Panc1 (cell line): ENCODE results near the gene UQCRC2. TPM values are rescaled to one million over a fixed set of nuclear protein-coding genes. Genes with fewer than 3 reads are reported as not detected.

Experiments
- ATAC-seq: fragments of 200-7000 bp; cut with Tn5 transposase; 2 replicates; pipeline ENCODE4 v1.9.1; 2020; ENCODE audit warnings: mild to moderate bottlenecking, moderate library complexity
- BruUV-seq: library from RNA; stranded (reverse); fragments of 400-500 nt; replicated peaks from 2 replicates; lab custom pipeline; 2021; lab: Mats Ljungman, UMichigan
- CTCF ChIA-PET: fragments of 300-600 bp; sonication (Branson Sonifier 250); formaldehyde crosslinking; loops from one replicate; lab custom pipeline; 2022; ENCODE audit warnings: antibody characterized with exemption; lab: Charles Lee
- POLR2A ChIA-PET: fragments of 300-600 bp; sonication (Branson Sonifier 250); formaldehyde crosslinking; loops from one replicate; lab custom pipeline; 2022; ENCODE audit warnings: antibody characterized with exemption; lab: Charles Lee
- DNase-seq: peaks from one replicate; pipeline ENCODE4 v3.0.0-alpha.2; 2010; ENCODE audit warnings: low read depth, low spot score
- H3K27ac ChIP-seq: 2 replicates; pipeline ENCODE4 v1.5.1; 2011; ENCODE audit warnings: mild to moderate bottlenecking, low read length, inconsistent platforms
- H3K27me3 ChIP-seq: fragments of 200-500 bp; sonication (Bioruptor generic); 2 replicates; pipeline ENCODE4 v1.6.0; 2014; ENCODE audit warnings: low read length, inconsistent platforms; ENCODE audit not compliant: control insufficient read depth, insufficient read depth
- H3K36me3 ChIP-seq: fragments of 200-500 bp; sonication (Bioruptor generic); 2 replicates; pipeline ENCODE4 v1.5.1; 2014; ENCODE audit warnings: inconsistent platforms, mild to moderate bottlenecking, low read length, moderate library complexity; ENCODE audit not compliant: control insufficient read depth, insufficient read depth
- H3K4me1 ChIP-seq: 2 replicates; pipeline ENCODE4 v1.5.1; 2011; ENCODE audit warnings: inconsistent platforms, mild to moderate bottlenecking, low read length, moderate library complexity; ENCODE audit not compliant: control insufficient read depth, insufficient read depth
- H3K4me3 ChIP-seq, 2 experiments: 2 replicates each; pipeline ENCODE4 v1.5.1; 2011 to 2012; ENCODE audit warnings: low read depth in 2 of 2, low read length in 2 of 2, mild to moderate bottlenecking in 2 of 2, inconsistent platforms in 1 of 2, moderate library complexity in 1 of 2
- H3K9me3 ChIP-seq: fragments of 200-500 bp; sonication (Bioruptor generic); 2 replicates; pipeline ENCODE4 v1.5.1; 2014; ENCODE audit warnings: low read depth, mild to moderate bottlenecking, inconsistent platforms, low read length, moderate library complexity; ENCODE audit not compliant: control insufficient read depth, insufficient read depth
- CTCF ChIP-seq: fragments of 450-650 bp; IDR thresholded peaks from 2 replicates; pipeline ENCODE4 v1.5.1; 2017; ENCODE audit warnings: mild to moderate bottlenecking
- POLR2AphosphoS5 ChIP-seq: IDR thresholded peaks from 2 replicates; pipeline ENCODE4 v1.6.1; 2012; ENCODE audit warnings: mild to moderate bottlenecking, low read depth, low read length, moderate library complexity
- REST ChIP-seq, 2 experiments: IDR thresholded peaks; 2 replicates each; pipeline ENCODE4 v1.6.1; 2011 to 2012; ENCODE audit warnings: low read depth in 2 of 2, control low read depth in 1 of 2, low read length in 1 of 2, mild to moderate bottlenecking in 1 of 2, moderate library complexity in 1 of 2; ENCODE audit not compliant: insufficient read depth in 1 of 2
- SIN3A ChIP-seq: IDR thresholded peaks from 2 replicates; pipeline ENCODE4 v1.6.1; 2012; ENCODE audit warnings: low read depth, mild to moderate bottlenecking, low read length, moderate library complexity, borderline replicate concordance; ENCODE audit not compliant: insufficient read depth
- TCF7L2 ChIP-seq: IDR thresholded peaks from 2 replicates; pipeline ENCODE4 v1.6.1; 2011; ENCODE audit warnings: mild to moderate bottlenecking, low read depth, low read length, inconsistent platforms
- in situ Hi-C: cut with HindIII; loops from 2 replicates; pipeline ENCODE4 v1.10.0; 2016; ENCODE audit warnings: low sequenced_read_pairs, low pct_unique_long_range_greater_than_20kb
- intact Hi-C: fragments of 100-400 bp; cut with micrococcal nuclease; formaldehyde crosslinking; loops from one replicate; pipeline ENCODE4 v1.10.0; 2022; ENCODE audit not compliant: unreplicated experiment
- total RNA-seq: library from RNA; stranded (reverse); gene quantifications from one replicate; pipeline ENCODE4 v1.2.1, GENCODE V29; 2021; ENCODE audit not compliant: unreplicated experiment

Gene UQCRC2
- total RNA-seq, 1 experiment from 2014 or later: 248 TPM

- H3K36me3 ChIP-seq: no peaks in the 10 kb centered on the region
- H3K4me1 ChIP-seq: no peaks in the 10 kb centered on the region; the same call in 1 of the 2 replicates
- in situ Hi-C loops: no loop called here
- no TSS peak for BruUV-seq
- CTCF ChIA-PET: no interaction called here
- ATAC-seq (no peak), DNase-seq (no peak)
- H3K9me3 ChIP-seq: no peaks in the 10 kb centered on the region
- no peak overlapping the region for H3K27ac ChIP-seq
- no peaks in the 10 kb centered on the region for H3K27me3 ChIP-seq
- POLR2A ChIA-PET: interaction anchor here (0.6 kb wide), 1 partner anchor 43 kb away, joined by 4 read pairs; no protein-coding TSS in a partner anchor
- H3K4me3 ChIP-seq: no peak overlapping the region
- no peak for TF ChIP-seq CTCF
- no peak for TF ChIP-seq REST (IDR thresholded peaks at IDR 0.05; ENCODE audit: insufficient read depth in 1 of 2, low read depth in 2 of 2, low read length in 1 of 2)
- no peak for TF ChIP-seq SIN3A
- TF ChIP-seq TCF7L2: no peak
- no peak for TF ChIP-seq POLR2AphosphoS5
- intact Hi-C loops: no loop called here
Observed at GRCh38 chr16:21996923-21997696, 43.9 kb downstream of the UQCRC2 start.

- Histone ChIP-seq H3K36me3 (no peaks in the 10 kb centered on the region), H3K4me3 (no peak overlapping the region), H3K4me1 (no peaks in the 10 kb centered on the region; the same call in 1 of the 2 replicates), H3K27ac (no peak overlapping the region), H3K27me3 (no peaks in the 10 kb centered on the region), H3K9me3 (no peaks in the 10 kb centered on the region)
- ChIA-PET POLR2A (interaction anchor here (0.6 kb wide), 1 partner anchor 44 kb away, joined by 4 read pairs; no protein-coding TSS in a partner anchor), CTCF (interaction anchor here (2.3 kb wide), 1 partner anchor 191 kb away, joined by 7 read pairs; no protein-coding TSS in a partner anchor)
- no peak for DNase-seq
- no peak for ATAC-seq
- BruUV-seq: no TSS peak
- in situ Hi-C loops: no loop called here
- no peak for TF ChIP-seq SIN3A
- no peak for TF ChIP-seq REST (IDR thresholded peaks at IDR 0.05; ENCODE audit: insufficient read depth in 1 of 2, low read depth in 2 of 2, low read length in 1 of 2)
- no peak for TF ChIP-seq TCF7L2
- TF ChIP-seq CTCF: no peak
- no peak for TF ChIP-seq POLR2AphosphoS5
- intact Hi-C loops: no loop called here
Observed at GRCh38 chr16:21997697-21998480, 44.7 kb downstream of the UQCRC2 start.
